HCT116 (cell line): ENCODE data around the gene DPF3. TPM values are rescaled to one million over a fixed set of nuclear protein-coding genes. Genes with fewer than 3 reads are reported as not detected.

Experiments
- ATAC-seq: fragments of 200-7000 bp; cut with Tn5 transposase; 2 replicates; pipeline ENCODE4 v1.9.1; 2020; ENCODE audit warnings: mild to moderate bottlenecking, moderate library complexity
- BruUV-seq: library from RNA; stranded (reverse); fragments of 400-500 nt; replicated peaks from 2 replicates; lab custom pipeline; 2021; lab: Mats Ljungman, UMichigan
- CTCF ChIA-PET: fragments of 300-600 bp; sonication (Branson Sonifier 250); formaldehyde crosslinking; loops from one replicate; lab custom pipeline; 2021; ENCODE audit warnings: antibody characterized with exemption; lab: Charles Lee
- POLR2A ChIA-PET: fragments of 300-600, 350-600 bp; sonication (Branson Sonifier 250); formaldehyde crosslinking; loops from one replicate; lab custom pipeline; 2021; ENCODE audit warnings: antibody characterized with exemption; lab: Charles Lee
- RAD21 ChIA-PET, 2 experiments: fragments of 300-600 bp; sonication (Branson Sonifier 250); formaldehyde crosslinking; loops; one replicate each; lab custom pipeline; 2023; ENCODE audit warnings: low total read pairs in 2 of 2; ENCODE audit not compliant: uncharacterized antibody in 2 of 2, unreplicated experiment in 2 of 2, low non-redundant PET in 1 of 2; lab: Charles Lee
- DNase-seq: peaks from one replicate; pipeline ENCODE4 v3.0.0-alpha.2; 2010; ENCODE audit warnings: low read depth, low spot score
- H2AFZ ChIP-seq: fragments of 200-600 bp; shearing (Covaris generic), sonication (generic); 2 replicates; pipeline ENCODE4 v1.6.1; 2017; ENCODE audit warnings: low read depth, mixed run types, mixed read lengths, antibody characterized with exemption, low read length; ENCODE audit not compliant: poor library complexity, severe bottlenecking
- H3K27ac ChIP-seq: 2 replicates; pipeline ENCODE4 v1.5.1; 2012; ENCODE audit warnings: low read depth, low read length
- H3K27me3 ChIP-seq: fragments of 200-600 bp; sonication (generic); 2 replicates; pipeline ENCODE4 v1.6.1; 2016; ENCODE audit warnings: mixed run types, low read length, mixed read lengths; ENCODE audit not compliant: insufficient read depth
- H3K36me3 ChIP-seq, 2 experiments: fragments of 200-500 bp in 1 of 2; fragments of 200-600 bp in 1 of 2; sonication (Bioruptor generic) in 1 of 2; sonication (generic) in 1 of 2; 2 replicates each; pipeline versions ENCODE4 v1.5.1 to v1.6.1; 2014 to 2016; ENCODE audit warnings: low read length in 2 of 2, inconsistent platforms in 1 of 2, mixed read lengths in 1 of 2, mixed run types in 1 of 2; ENCODE audit not compliant: insufficient read depth in 2 of 2, control insufficient read depth in 1 of 2
- H3K4me1 ChIP-seq, 2 experiments: fragments of 200-600 bp in 1 of 2; sonication (generic) in 1 of 2; 2 replicates each; pipeline versions ENCODE4 v1.5.1 to v1.6.1; 2012 to 2017; ENCODE audit warnings: low read length in 2 of 2, inconsistent platforms in 1 of 2, mild to moderate bottlenecking in 1 of 2, mixed read lengths in 1 of 2, mixed run types in 1 of 2, moderate library complexity in 1 of 2; ENCODE audit not compliant: insufficient read depth in 2 of 2, control insufficient read depth in 1 of 2
- H3K4me2 ChIP-seq: fragments of 200-600 bp; sonication (generic); 2 replicates; pipeline ENCODE4 v1.6.1; 2017; ENCODE audit warnings: mixed run types, low read length, mixed read lengths
- H3K4me3 ChIP-seq, 2 experiments: fragments of 200-600 bp in 1 of 2; sonication (generic) in 1 of 2; replicated peaks in 1 of 2; 2 replicates each; pipeline ENCODE4 v1.5.1; 2011 to 2016; ENCODE audit warnings: low read length in 2 of 2, control low read depth in 1 of 2, low read depth in 1 of 2, mild to moderate bottlenecking in 1 of 2, mixed read lengths in 1 of 2, mixed run types in 1 of 2
- H3K79me2 ChIP-seq: fragments of 200-600 bp; sonication (generic); 2 replicates; pipeline ENCODE4 v1.6.1; 2017; ENCODE audit warnings: mild to moderate bottlenecking, mixed run types, low read length, moderate library complexity, mixed read lengths; ENCODE audit not compliant: insufficient read depth
- H3K9ac ChIP-seq: fragments of 200-600 bp; sonication (generic); 2 replicates; pipeline ENCODE4 v1.6.1; 2016; ENCODE audit warnings: low read length, mixed read lengths
- H3K9me2 ChIP-seq: fragments of 200-600 bp; sonication (generic), shearing (Covaris generic); 2 replicates; pipeline ENCODE4 v1.6.1; 2017; ENCODE audit warnings: mixed run types, mild to moderate bottlenecking, moderate library complexity; ENCODE audit not compliant: insufficient read depth
- H3K9me3 ChIP-seq, 2 experiments: fragments of 200-500 bp in 1 of 2; fragments of 200-600 bp in 1 of 2; sonication (Bioruptor generic) in 1 of 2; sonication (generic) in 1 of 2; 2 replicates each; pipeline ENCODE4 v1.6.1; 2014 to 2017; ENCODE audit warnings: low read length in 2 of 2, mixed read lengths in 2 of 2, inconsistent platforms in 1 of 2, low read depth in 1 of 2, mild to moderate bottlenecking in 1 of 2, mixed run types in 1 of 2, moderate library complexity in 1 of 2; ENCODE audit not compliant: control insufficient read depth in 1 of 2, insufficient read depth in 1 of 2
- H4K20me1 ChIP-seq: fragments of 200-600 bp; sonication (generic), shearing (Covaris generic); 2 replicates; pipeline ENCODE4 v1.6.1; 2017; ENCODE audit warnings: mixed run types, mild to moderate bottlenecking, moderate library complexity; ENCODE audit not compliant: insufficient read depth
- JUND ChIP-seq: IDR thresholded peaks from 2 replicates; pipeline ENCODE4 v1.6.1; 2012
- SIN3A ChIP-seq: IDR thresholded peaks from 2 replicates; pipeline ENCODE4 v1.6.1; 2012; ENCODE audit warnings: low read depth
- SRF ChIP-seq: IDR thresholded peaks from 2 replicates; pipeline ENCODE4 v1.6.1; 2012; ENCODE audit warnings: low read depth
- intact Hi-C: fragments of 100-400 bp; cut with micrococcal nuclease; formaldehyde crosslinking; loops from 2 replicates; pipeline ENCODE4 v1.10.0; 2022
- total RNA-seq: library from RNA; stranded (reverse); gene quantifications from one replicate; pipeline ENCODE4 v1.2.1, GENCODE V29; 2021; ENCODE audit not compliant: unreplicated experiment
- TF ChIP-seq, protein P1 (sequence below), 3 experiments: fragments of 200-600 bp in 1 of 3; sonication (generic) in 1 of 3; IDR thresholded peaks in 2 of 3; conservative IDR thresholded peaks in 1 of 3; 2 replicates each; pipeline ENCODE4 v1.5.1; 2012 to 2017; ENCODE audit warnings: low read depth in 2 of 3, low read length in 2 of 3, antibody characterized with exemption in 1 of 3, borderline replicate concordance in 1 of 3, control low read depth in 1 of 3, mild to moderate bottlenecking in 1 of 3, mixed read lengths in 1 of 3, mixed run types in 1 of 3, moderate library complexity in 1 of 3; ENCODE audit not compliant: insufficient read depth in 1 of 3
- TF ChIP-seq, protein P2 (sequence below): IDR thresholded peaks from 2 replicates; pipeline ENCODE4 v1.6.1; 2012; ENCODE audit warnings: low read depth
- TF ChIP-seq, protein P3 (sequence below): IDR thresholded peaks from 2 replicates; pipeline ENCODE4 v1.6.1; 2011; ENCODE audit warnings: mild to moderate bottlenecking, low read length, moderate library complexity; ENCODE audit not compliant: insufficient replicate concordance; ENCODE audit errors: extremely low read depth
- TF ChIP-seq, protein P4 (sequence below): IDR thresholded peaks from 2 replicates; pipeline ENCODE4 v1.6.1; 2012

Gene DPF3
- total RNA-seq, 1 experiment from 2014 or later = 0.27 TPM

DNA sequence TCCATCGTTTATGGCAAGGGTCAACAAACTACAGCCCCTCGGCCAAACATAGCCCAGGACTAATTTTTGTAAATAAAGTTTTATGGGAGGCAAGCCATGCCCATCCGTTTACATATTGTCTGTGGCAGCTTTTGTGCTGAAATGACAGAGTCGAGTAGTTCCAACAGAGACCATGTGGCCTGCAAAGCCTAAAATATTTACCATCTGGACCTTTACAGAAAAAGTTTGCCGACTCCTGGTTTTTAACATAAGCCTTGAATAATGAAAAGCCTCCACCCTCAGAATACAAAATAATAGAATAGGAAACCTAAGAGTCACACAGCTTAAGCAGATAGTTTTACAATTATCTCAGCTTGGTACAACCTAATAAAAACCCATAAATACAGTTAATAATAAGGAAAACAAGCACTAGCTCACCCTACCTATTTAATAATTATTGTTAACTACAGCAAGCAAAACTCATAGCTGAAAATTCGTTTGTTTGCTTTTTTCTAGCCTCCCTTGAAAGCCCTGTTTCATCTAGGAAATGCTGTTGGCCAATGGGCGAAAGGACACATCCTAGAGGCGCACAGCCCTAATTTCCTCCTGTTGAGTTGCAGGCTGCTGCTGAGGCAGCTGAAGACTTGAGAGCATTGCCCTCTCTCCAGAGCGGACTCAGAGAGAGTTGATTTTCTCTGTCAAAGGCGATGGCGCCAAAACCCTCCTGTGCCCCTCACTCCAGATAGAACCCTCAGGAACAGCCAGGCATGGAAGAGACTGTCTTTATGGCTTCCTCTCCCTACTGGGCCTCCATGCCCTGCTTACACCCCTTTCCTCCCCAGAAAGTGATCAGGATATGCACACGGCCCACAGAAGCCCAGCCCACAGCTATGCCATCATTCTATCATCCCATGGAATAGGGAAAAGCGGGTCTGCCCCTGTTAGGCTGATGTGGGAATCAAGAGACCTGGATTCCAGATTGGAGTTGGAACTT, 107.2 kb downstream of the DPF3 start:
- no peaks in the 10 kb centered on the region for H4K20me1 ChIP-seq
- intact Hi-C loops = no loop called here
- ChIA-PET RAD21 (no interaction called here), CTCF (no interaction called here), POLR2A (no interaction called here)
- no peak overlapping the region for H2AFZ ChIP-seq
- no TSS peak for BruUV-seq
- no peak overlapping the region for H3K4me3 ChIP-seq
- TF ChIP-seq, protein P1, sequence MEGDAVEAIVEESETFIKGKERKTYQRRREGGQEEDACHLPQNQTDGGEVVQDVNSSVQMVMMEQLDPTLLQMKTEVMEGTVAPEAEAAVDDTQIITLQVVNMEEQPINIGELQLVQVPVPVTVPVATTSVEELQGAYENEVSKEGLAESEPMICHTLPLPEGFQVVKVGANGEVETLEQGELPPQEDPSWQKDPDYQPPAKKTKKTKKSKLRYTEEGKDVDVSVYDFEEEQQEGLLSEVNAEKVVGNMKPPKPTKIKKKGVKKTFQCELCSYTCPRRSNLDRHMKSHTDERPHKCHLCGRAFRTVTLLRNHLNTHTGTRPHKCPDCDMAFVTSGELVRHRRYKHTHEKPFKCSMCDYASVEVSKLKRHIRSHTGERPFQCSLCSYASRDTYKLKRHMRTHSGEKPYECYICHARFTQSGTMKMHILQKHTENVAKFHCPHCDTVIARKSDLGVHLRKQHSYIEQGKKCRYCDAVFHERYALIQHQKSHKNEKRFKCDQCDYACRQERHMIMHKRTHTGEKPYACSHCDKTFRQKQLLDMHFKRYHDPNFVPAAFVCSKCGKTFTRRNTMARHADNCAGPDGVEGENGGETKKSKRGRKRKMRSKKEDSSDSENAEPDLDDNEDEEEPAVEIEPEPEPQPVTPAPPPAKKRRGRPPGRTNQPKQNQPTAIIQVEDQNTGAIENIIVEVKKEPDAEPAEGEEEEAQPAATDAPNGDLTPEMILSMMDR (IDR thresholded peaks at IDR 0.05 in 2 of 3, conservative IDR thresholded peaks at IDR 0.05 in 1 of 3; ENCODE audit: borderline replicate concordance in 1 of 3, insufficient read depth in 1 of 3, low read depth in 2 of 3, low read length in 2 of 3) = no peak
- TF ChIP-seq SRF = no peak
- no peak for TF ChIP-seq JUND
- TF ChIP-seq, protein P2, sequence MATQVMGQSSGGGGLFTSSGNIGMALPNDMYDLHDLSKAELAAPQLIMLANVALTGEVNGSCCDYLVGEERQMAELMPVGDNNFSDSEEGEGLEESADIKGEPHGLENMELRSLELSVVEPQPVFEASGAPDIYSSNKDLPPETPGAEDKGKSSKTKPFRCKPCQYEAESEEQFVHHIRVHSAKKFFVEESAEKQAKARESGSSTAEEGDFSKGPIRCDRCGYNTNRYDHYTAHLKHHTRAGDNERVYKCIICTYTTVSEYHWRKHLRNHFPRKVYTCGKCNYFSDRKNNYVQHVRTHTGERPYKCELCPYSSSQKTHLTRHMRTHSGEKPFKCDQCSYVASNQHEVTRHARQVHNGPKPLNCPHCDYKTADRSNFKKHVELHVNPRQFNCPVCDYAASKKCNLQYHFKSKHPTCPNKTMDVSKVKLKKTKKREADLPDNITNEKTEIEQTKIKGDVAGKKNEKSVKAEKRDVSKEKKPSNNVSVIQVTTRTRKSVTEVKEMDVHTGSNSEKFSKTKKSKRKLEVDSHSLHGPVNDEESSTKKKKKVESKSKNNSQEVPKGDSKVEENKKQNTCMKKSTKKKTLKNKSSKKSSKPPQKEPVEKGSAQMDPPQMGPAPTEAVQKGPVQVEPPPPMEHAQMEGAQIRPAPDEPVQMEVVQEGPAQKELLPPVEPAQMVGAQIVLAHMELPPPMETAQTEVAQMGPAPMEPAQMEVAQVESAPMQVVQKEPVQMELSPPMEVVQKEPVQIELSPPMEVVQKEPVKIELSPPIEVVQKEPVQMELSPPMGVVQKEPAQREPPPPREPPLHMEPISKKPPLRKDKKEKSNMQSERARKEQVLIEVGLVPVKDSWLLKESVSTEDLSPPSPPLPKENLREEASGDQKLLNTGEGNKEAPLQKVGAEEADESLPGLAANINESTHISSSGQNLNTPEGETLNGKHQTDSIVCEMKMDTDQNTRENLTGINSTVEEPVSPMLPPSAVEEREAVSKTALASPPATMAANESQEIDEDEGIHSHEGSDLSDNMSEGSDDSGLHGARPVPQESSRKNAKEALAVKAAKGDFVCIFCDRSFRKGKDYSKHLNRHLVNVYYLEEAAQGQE = no peak
- TF ChIP-seq, protein P3, sequence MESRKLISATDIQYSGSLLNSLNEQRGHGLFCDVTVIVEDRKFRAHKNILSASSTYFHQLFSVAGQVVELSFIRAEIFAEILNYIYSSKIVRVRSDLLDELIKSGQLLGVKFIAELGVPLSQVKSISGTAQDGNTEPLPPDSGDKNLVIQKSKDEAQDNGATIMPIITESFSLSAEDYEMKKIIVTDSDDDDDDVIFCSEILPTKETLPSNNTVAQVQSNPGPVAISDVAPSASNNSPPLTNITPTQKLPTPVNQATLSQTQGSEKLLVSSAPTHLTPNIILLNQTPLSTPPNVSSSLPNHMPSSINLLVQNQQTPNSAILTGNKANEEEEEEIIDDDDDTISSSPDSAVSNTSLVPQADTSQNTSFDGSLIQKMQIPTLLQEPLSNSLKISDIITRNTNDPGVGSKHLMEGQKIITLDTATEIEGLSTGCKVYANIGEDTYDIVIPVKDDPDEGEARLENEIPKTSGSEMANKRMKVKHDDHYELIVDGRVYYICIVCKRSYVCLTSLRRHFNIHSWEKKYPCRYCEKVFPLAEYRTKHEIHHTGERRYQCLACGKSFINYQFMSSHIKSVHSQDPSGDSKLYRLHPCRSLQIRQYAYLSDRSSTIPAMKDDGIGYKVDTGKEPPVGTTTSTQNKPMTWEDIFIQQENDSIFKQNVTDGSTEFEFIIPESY = no peak
- TF ChIP-seq SIN3A = no peak
- TF ChIP-seq, protein P4, sequence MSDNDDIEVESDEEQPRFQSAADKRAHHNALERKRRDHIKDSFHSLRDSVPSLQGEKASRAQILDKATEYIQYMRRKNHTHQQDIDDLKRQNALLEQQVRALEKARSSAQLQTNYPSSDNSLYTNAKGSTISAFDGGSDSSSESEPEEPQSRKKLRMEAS = no peak
- ATAC-seq = no peak
- H3K9me2 ChIP-seq = no peaks in the 10 kb centered on the region
- no peaks in the 10 kb centered on the region for H3K36me3 ChIP-seq
- peaks cover 0 to 6% of the 10 kb centered on the region in 2 experiments; a peak in 2 of 4 replicates for H3K4me1 ChIP-seq
- no peaks in the 10 kb centered on the region for H3K27me3 ChIP-seq
- H3K9ac ChIP-seq = no peak overlapping the region
- H3K27ac ChIP-seq = no peak overlapping the region
- no peaks in the 10 kb centered on the region for H3K79me2 ChIP-seq
- no peak overlapping the region for H3K4me2 ChIP-seq
- DNase-seq = no peak
- no peaks in the 10 kb centered on the region for H3K9me3 ChIP-seq
